ENCODE measurements around the gene DIO2.

Gene DIO2

DNA sequence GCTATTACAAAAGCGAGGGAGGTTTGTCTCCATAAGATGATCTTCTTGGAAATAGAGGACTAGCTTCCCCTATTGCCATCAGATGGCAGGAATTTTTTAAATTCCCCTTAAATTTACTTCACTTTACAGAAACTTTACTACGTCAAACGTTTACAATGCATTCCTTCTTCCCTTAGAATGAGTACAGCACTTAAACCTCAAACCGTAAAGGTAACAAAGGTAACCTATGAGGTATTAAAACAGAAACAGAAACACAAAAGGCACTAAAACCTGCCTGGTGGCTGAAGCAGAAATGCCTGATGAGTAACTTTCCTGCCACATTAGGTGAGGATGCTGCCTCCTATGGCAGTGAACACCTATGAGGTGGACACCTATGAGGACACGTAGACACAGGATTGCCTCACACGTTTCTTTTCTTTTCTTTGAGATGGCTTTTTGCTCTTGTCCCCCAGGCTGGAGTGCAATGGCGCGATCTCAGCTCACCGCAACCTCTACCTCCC is 25.0 kb downstream of the DIO2 start:
- Histone ChIP-seq H3K9ac (ENCODE audit: low read depth, low read length) (no peak overlapping the region), H3K27ac (ENCODE audit: low read length) (no peak overlapping the region), H3K4me1 (ENCODE audit: insufficient read depth, low read length) (no peaks in the 10 kb centered on the region), H2AFZ (ENCODE audit: low read depth, low read length) (no peak overlapping the region), H4K20me1 (ENCODE audit: insufficient read depth, low read length) (no peaks in the 10 kb centered on the region), H3K9me3 (ENCODE audit: insufficient read depth, low read length, severe bottlenecking) (no peaks in the 10 kb centered on the region), H3K27me3 (ENCODE audit: insufficient read depth, low read length, poor library complexity) (no peaks in the 10 kb centered on the region), H3K79me2 (ENCODE audit: insufficient read depth, low read length) (no peaks in the 10 kb centered on the region), H3K4me2 (ENCODE audit: insufficient read depth, low read length) (no peak overlapping the region), H3K36me3 (ENCODE audit: insufficient read depth, low read length) (no peaks in the 10 kb centered on the region), H3K4me3 (ENCODE audit: low read depth in 1 of 2, low read length in 2 of 2) (no peak overlapping the region)
- no peak for TF ChIP-seq EZH2 (IDR thresholded peaks at IDR 0.05; ENCODE audit: borderline replicate concordance, low read depth, low read length, severe bottlenecking)
- TF ChIP-seq, protein P1, sequence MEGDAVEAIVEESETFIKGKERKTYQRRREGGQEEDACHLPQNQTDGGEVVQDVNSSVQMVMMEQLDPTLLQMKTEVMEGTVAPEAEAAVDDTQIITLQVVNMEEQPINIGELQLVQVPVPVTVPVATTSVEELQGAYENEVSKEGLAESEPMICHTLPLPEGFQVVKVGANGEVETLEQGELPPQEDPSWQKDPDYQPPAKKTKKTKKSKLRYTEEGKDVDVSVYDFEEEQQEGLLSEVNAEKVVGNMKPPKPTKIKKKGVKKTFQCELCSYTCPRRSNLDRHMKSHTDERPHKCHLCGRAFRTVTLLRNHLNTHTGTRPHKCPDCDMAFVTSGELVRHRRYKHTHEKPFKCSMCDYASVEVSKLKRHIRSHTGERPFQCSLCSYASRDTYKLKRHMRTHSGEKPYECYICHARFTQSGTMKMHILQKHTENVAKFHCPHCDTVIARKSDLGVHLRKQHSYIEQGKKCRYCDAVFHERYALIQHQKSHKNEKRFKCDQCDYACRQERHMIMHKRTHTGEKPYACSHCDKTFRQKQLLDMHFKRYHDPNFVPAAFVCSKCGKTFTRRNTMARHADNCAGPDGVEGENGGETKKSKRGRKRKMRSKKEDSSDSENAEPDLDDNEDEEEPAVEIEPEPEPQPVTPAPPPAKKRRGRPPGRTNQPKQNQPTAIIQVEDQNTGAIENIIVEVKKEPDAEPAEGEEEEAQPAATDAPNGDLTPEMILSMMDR (IDR thresholded peaks at IDR 0.05; ENCODE audit: borderline replicate concordance, extremely low read depth, low read length, poor library complexity, severe bottlenecking) = no peak
- ATAC-seq (ENCODE audit: insufficient read depth, low read depth) (no peak), DNase-seq (no peak)

DNA sequence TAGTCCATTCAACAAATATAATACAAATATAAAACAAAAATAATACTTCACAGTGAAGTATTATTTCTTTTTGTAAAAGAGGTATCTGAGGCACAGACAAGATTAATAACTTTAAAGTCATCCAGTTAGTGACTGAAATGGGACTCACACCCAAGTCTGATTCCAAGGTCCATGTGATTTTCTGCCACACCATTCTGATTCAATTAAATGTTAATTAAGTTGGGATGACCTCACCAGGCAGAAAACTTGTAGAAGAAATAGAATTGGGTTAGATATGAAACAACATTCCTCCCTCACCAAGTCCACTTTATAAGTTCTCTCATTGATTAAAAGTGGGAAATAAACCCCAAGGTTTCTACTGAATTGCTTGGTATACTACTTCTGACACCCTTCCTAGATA is 34.4 kb downstream of the DIO2 start:
- Histone ChIP-seq H4K20me1 (ENCODE audit: insufficient read depth, low read length) (no peaks in the 10 kb centered on the region), H3K4me3 (ENCODE audit: low read depth in 1 of 2, low read length in 2 of 2) (no peak overlapping the region), H3K27ac (ENCODE audit: low read length) (no peak overlapping the region), H3K27me3 (ENCODE audit: insufficient read depth, low read length, poor library complexity) (no peaks in the 10 kb centered on the region), H3K9ac (ENCODE audit: low read depth, low read length) (no peak overlapping the region), H3K4me2 (ENCODE audit: insufficient read depth, low read length) (no peak overlapping the region), H3K4me1 (ENCODE audit: insufficient read depth, low read length) (no peaks in the 10 kb centered on the region), H2AFZ (ENCODE audit: low read depth, low read length) (no peak overlapping the region), H3K36me3 (ENCODE audit: insufficient read depth, low read length) (no peaks in the 10 kb centered on the region), H3K79me2 (ENCODE audit: insufficient read depth, low read length) (no peaks in the 10 kb centered on the region), H3K9me3 (ENCODE audit: insufficient read depth, low read length, severe bottlenecking) (no peaks in the 10 kb centered on the region)
- TF ChIP-seq, protein P1 (IDR thresholded peaks at IDR 0.05; ENCODE audit: borderline replicate concordance, extremely low read depth, low read length, poor library complexity, severe bottlenecking) = no peak
- no peak for TF ChIP-seq EZH2 (IDR thresholded peaks at IDR 0.05; ENCODE audit: borderline replicate concordance, low read depth, low read length, severe bottlenecking)
- DNase-seq = no peak
- ATAC-seq (ENCODE audit: insufficient read depth, low read depth) = no peak

DNA sequence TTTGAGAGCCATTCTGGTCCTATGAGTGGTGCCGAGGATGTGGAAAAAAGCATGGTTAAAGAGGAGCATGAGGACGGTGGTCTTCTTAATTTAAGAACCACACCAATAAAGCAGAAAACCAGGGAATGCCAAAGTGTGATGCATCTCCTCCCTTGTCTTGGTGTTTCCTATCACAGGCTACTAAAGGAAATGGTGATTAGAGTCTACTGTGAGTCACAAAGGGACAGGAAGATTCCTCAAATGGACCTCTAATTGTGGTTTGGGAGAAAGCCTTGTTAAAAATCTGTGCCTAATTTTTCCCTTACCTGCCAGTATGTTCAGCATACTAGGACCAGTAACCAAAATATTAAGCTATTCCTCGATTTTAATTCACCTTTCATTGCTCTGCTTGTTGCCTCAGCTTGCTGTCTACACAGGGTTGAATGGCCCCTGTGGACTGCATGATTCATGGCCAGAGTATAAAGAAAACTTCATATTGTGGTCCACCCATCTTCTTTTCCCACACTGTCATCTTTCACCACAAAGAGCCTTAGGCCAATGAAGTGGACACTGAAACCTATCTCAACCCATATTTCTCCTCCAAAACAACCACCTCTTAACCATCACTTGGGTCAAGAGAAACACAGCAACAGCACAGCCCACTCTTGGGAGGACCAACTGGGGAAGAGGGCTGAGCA is 38.8 kb downstream of the DIO2 start:
- no peak overlapping the region for H3K4me2 ChIP-seq (ENCODE audit: insufficient read depth, low read length)
- no peak overlapping the region for H3K27ac ChIP-seq (ENCODE audit: low read length)
- H4K20me1 ChIP-seq (ENCODE audit: insufficient read depth, low read length) = no peaks in the 10 kb centered on the region
- DNase-seq (no peak), ATAC-seq (ENCODE audit: insufficient read depth, low read depth) (no peak)
- H3K79me2 ChIP-seq (ENCODE audit: insufficient read depth, low read length) = no peaks in the 10 kb centered on the region
- H3K9me3 ChIP-seq (ENCODE audit: insufficient read depth, low read length, severe bottlenecking) = no peaks in the 10 kb centered on the region
- TF ChIP-seq, protein P1 (IDR thresholded peaks at IDR 0.05; ENCODE audit: borderline replicate concordance, extremely low read depth, low read length, poor library complexity, severe bottlenecking) = no peak
- TF ChIP-seq EZH2 (IDR thresholded peaks at IDR 0.05; ENCODE audit: borderline replicate concordance, low read depth, low read length, severe bottlenecking) = no peak
- H3K27me3 ChIP-seq (ENCODE audit: insufficient read depth, low read length, poor library complexity) = no peaks in the 10 kb centered on the region
- H3K4me3 ChIP-seq (ENCODE audit: low read depth in 1 of 2, low read length in 2 of 2) = no peak overlapping the region
- H3K9ac ChIP-seq (ENCODE audit: low read depth, low read length) = no peak overlapping the region
- no peaks in the 10 kb centered on the region for H3K4me1 ChIP-seq (ENCODE audit: insufficient read depth, low read length)
- no peaks in the 10 kb centered on the region for H3K36me3 ChIP-seq (ENCODE audit: insufficient read depth, low read length)
- H2AFZ ChIP-seq (ENCODE audit: low read depth, low read length) = no peak overlapping the region

Measured in DND-41 (cell line).